ENCODE results near the gene STX10. TPM values are rescaled to one million over a fixed set of nuclear protein-coding genes. Genes with fewer than 3 reads are reported as not detected.

STX10 gene
- total and polyA plus RNA-seq, 9 of the 15 experiments (the other 6 are each of a cell fraction or from before 2014, with no cell fraction given): 0.51 to 66.3 (median 31.0) TPM

GRCh38 chr19:13150187-13150930 is at the start of gene STX10, which contains the start of gene IER2 (continued):
- TF ChIP-seq, protein P1, sequence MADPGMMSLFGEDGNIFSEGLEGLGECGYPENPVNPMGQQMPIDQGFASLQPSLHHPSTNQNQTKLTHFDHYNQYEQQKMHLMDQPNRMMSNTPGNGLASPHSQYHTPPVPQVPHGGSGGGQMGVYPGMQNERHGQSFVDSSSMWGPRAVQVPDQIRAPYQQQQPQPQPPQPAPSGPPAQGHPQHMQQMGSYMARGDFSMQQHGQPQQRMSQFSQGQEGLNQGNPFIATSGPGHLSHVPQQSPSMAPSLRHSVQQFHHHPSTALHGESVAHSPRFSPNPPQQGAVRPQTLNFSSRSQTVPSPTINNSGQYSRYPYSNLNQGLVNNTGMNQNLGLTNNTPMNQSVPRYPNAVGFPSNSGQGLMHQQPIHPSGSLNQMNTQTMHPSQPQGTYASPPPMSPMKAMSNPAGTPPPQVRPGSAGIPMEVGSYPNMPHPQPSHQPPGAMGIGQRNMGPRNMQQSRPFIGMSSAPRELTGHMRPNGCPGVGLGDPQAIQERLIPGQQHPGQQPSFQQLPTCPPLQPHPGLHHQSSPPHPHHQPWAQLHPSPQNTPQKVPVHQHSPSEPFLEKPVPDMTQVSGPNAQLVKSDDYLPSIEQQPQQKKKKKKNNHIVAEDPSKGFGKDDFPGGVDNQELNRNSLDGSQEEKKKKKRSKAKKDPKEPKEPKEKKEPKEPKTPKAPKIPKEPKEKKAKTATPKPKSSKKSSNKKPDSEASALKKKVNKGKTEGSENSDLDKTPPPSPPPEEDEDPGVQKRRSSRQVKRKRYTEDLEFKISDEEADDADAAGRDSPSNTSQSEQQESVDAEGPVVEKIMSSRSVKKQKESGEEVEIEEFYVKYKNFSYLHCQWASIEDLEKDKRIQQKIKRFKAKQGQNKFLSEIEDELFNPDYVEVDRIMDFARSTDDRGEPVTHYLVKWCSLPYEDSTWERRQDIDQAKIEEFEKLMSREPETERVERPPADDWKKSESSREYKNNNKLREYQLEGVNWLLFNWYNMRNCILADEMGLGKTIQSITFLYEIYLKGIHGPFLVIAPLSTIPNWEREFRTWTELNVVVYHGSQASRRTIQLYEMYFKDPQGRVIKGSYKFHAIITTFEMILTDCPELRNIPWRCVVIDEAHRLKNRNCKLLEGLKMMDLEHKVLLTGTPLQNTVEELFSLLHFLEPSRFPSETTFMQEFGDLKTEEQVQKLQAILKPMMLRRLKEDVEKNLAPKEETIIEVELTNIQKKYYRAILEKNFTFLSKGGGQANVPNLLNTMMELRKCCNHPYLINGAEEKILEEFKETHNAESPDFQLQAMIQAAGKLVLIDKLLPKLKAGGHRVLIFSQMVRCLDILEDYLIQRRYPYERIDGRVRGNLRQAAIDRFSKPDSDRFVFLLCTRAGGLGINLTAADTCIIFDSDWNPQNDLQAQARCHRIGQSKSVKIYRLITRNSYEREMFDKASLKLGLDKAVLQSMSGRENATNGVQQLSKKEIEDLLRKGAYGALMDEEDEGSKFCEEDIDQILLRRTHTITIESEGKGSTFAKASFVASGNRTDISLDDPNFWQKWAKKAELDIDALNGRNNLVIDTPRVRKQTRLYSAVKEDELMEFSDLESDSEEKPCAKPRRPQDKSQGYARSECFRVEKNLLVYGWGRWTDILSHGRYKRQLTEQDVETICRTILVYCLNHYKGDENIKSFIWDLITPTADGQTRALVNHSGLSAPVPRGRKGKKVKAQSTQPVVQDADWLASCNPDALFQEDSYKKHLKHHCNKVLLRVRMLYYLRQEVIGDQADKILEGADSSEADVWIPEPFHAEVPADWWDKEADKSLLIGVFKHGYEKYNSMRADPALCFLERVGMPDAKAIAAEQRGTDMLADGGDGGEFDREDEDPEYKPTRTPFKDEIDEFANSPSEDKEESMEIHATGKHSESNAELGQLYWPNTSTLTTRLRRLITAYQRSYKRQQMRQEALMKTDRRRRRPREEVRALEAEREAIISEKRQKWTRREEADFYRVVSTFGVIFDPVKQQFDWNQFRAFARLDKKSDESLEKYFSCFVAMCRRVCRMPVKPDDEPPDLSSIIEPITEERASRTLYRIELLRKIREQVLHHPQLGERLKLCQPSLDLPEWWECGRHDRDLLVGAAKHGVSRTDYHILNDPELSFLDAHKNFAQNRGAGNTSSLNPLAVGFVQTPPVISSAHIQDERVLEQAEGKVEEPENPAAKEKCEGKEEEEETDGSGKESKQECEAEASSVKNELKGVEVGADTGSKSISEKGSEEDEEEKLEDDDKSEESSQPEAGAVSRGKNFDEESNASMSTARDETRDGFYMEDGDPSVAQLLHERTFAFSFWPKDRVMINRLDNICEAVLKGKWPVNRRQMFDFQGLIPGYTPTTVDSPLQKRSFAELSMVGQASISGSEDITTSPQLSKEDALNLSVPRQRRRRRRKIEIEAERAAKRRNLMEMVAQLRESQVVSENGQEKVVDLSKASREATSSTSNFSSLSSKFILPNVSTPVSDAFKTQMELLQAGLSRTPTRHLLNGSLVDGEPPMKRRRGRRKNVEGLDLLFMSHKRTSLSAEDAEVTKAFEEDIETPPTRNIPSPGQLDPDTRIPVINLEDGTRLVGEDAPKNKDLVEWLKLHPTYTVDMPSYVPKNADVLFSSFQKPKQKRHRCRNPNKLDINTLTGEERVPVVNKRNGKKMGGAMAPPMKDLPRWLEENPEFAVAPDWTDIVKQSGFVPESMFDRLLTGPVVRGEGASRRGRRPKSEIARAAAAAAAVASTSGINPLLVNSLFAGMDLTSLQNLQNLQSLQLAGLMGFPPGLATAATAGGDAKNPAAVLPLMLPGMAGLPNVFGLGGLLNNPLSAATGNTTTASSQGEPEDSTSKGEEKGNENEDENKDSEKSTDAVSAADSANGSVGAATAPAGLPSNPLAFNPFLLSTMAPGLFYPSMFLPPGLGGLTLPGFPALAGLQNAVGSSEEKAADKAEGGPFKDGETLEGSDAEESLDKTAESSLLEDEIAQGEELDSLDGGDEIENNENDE (IDR thresholded peaks at IDR 0.05; ENCODE audit: low read depth, low read length): no peak
- TF ChIP-seq RHOXF2B (CRISPR knock-in tag; conservative IDR thresholded peaks at IDR 0.05): no peak
- TF ChIP-seq JUN (IDR thresholded peaks at IDR 0.05; ENCODE audit: borderline replicate concordance, low read depth, low read length): peak; percentile 74
- TF ChIP-seq JUN (CRISPR knock-in tag; IDR thresholded peaks at IDR 0.05; ENCODE audit: borderline replicate concordance): peak; percentile 19; the same call in 1 of the 2 replicates
- TF ChIP-seq, protein P2, sequence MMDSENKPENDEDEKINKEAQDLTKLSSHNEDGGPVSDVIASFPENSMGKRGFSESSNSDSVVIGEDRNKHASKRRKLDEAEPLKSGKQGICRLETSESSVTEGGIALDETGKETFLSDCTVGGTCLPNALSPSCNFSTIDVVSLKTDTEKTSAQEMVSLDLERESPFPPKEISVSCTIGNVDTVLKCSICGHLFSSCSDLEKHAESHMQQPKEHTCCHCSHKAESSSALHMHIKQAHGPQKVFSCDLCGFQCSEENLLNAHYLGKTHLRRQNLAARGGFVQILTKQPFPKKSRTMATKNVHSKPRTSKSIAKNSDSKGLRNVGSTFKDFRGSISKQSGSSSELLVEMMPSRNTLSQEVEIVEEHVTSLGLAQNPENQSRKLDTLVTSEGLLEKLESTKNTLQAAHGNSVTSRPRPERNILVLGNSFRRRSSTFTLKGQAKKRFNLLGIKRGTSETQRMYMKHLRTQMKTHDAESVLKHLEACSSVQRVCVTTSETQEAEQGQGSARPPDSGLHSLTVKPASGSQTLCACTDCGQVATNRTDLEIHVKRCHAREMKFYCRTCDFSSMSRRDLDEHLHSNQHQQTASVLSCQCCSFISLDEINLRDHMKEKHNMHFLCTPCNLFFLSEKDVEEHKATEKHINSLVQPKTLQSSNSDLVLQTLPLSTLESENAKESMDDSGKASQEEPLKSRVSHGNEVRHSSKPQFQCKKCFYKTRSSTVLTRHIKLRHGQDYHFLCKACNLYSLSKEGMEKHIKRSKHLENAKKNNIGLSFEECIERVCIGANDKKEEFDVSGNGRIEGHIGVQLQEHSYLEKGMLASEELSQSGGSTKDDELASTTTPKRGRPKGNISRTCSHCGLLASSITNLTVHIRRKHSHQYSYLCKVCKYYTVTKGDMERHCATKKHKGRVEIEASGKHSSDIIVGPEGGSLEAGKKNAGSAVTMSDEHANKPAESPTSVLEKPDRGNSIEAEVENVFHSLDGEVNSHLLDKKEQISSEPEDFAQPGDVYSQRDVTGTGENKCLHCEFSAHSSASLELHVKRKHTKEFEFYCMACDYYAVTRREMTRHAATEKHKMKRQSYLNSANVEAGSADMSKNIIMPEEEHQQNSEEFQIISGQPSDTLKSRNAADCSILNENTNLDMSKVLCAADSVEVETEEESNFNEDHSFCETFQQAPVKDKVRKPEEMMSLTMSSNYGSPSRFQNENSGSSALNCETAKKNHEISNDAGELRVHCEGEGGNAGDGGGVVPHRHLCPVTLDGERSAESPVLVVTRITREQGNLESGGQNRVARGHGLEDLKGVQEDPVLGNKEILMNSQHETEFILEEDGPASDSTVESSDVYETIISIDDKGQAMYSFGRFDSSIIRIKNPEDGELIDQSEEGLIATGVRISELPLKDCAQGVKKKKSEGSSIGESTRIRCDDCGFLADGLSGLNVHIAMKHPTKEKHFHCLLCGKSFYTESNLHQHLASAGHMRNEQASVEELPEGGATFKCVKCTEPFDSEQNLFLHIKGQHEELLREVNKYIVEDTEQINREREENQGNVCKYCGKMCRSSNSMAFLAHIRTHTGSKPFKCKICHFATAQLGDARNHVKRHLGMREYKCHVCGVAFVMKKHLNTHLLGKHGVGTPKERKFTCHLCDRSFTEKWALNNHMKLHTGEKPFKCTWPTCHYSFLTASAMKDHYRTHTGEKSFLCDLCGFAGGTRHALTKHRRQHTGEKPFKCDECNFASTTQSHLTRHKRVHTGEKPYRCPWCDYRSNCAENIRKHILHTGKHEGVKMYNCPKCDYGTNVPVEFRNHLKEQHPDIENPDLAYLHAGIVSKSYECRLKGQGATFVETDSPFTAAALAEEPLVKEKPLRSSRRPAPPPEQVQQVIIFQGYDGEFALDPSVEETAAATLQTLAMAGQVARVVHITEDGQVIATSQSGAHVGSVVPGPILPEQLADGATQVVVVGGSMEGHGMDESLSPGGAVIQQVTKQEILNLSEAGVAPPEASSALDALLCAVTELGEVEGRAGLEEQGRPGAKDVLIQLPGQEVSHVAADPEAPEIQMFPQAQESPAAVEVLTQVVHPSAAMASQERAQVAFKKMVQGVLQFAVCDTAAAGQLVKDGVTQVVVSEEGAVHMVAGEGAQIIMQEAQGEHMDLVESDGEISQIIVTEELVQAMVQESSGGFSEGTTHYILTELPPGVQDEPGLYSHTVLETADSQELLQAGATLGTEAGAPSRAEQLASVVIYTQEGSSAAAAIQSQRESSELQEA (IDR thresholded peaks at IDR 0.05; ENCODE audit: low read depth): peak; percentile 71
- peak; percentile 52; the same call in 1 of the 2 replicates for TF ChIP-seq TRIM28 (IDR thresholded peaks at IDR 0.05)
- TF ChIP-seq POLR2B (IDR thresholded peaks at IDR 0.05; ENCODE audit: low read depth, partially characterized antibody): peak; percentile 71
- no peak for TF ChIP-seq ZNF76 (CRISPR knock-in tag; IDR thresholded peaks at IDR 0.05; ENCODE audit: borderline replicate concordance)

Measured in K562 (cell line).